Measurements from ENCODE around the gene SLC25A19. TPM values are rescaled to one million over a fixed set of nuclear protein-coding genes. Genes with fewer than 3 reads are reported as not detected.

SLC25A19 gene
- total and polyA plus RNA-seq, 2 donors from 2014 or later = 11.2 to 15.3 TPM

DNA sequence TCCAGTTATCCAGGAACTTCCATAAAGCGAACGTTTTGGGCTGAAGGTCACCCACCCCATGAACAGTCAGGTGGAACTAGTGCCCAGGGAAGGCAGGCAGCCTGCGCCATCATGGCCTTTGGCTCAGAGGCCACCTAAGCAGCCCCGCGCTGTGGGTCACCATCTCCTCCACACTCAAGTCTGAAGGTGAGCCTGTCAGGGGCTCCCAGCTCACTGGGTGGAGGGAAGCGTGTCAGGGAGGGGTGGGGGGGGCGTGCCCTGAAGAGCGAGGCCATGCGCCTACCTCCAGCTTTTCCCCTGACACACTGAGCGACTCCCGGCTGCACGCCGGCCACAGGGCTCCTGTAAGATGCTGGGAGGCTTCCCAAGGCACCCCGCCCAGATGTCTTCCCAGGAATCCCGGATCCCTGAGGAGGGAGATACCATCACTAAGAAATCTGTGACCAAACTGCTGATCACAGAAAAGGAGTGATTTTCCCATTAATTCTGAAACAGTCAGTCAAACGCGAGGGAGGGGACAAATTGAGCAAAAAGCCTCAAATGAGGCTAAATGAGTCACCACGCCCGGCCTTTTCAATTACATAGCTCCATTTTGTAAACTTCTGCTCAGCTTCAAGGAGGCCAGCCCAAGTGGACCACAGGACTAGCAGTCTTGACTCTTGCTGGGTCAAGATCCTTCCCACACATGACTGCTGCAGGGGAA lies 26.5 kb upstream of the SLC25A19 start:
- no peak for FAIRE-seq
- intact Hi-C loops (cut with DNase I) = no loop called here
- Histone ChIP-seq H3K36me3 (ENCODE audit: control insufficient read depth in 2 of 3, insufficient read depth in 3 of 3, low read length in 3 of 3) (peaks cover 0 to 22% (median 7%) of the 10 kb centered on the region in 3 donors), H3K9me3 (ENCODE audit: control insufficient read depth in 2 of 3, insufficient read depth in 1 of 3, low read length in 3 of 3) (no peaks in the 10 kb centered on the region), H3K27ac (ENCODE audit: low read depth in 2 of 2, low read length in 2 of 2) (no peak overlapping the region), H3K4me3 (ENCODE audit: low read length in 3 of 3) (no peak overlapping the region), H3K9ac (ENCODE audit: low read length in 3 of 3) (no peak overlapping the region), H3K4me1 (ENCODE audit: control insufficient read depth in 2 of 3, insufficient read depth in 2 of 3, low read depth in 1 of 3, low read length in 3 of 3) (peaks cover 0 to 2% (median 0%) of the 10 kb centered on the region in 3 donors), H3K27me3 (ENCODE audit: control insufficient read depth, insufficient read depth, low read length) (no peaks in the 10 kb centered on the region)
- no peak for DNase-seq
- TF ChIP-seq, protein P1, sequence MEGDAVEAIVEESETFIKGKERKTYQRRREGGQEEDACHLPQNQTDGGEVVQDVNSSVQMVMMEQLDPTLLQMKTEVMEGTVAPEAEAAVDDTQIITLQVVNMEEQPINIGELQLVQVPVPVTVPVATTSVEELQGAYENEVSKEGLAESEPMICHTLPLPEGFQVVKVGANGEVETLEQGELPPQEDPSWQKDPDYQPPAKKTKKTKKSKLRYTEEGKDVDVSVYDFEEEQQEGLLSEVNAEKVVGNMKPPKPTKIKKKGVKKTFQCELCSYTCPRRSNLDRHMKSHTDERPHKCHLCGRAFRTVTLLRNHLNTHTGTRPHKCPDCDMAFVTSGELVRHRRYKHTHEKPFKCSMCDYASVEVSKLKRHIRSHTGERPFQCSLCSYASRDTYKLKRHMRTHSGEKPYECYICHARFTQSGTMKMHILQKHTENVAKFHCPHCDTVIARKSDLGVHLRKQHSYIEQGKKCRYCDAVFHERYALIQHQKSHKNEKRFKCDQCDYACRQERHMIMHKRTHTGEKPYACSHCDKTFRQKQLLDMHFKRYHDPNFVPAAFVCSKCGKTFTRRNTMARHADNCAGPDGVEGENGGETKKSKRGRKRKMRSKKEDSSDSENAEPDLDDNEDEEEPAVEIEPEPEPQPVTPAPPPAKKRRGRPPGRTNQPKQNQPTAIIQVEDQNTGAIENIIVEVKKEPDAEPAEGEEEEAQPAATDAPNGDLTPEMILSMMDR (IDR thresholded peaks at IDR 0.05; ENCODE audit: borderline replicate concordance, extremely low read depth, insufficient read depth) = no peak

DNA sequence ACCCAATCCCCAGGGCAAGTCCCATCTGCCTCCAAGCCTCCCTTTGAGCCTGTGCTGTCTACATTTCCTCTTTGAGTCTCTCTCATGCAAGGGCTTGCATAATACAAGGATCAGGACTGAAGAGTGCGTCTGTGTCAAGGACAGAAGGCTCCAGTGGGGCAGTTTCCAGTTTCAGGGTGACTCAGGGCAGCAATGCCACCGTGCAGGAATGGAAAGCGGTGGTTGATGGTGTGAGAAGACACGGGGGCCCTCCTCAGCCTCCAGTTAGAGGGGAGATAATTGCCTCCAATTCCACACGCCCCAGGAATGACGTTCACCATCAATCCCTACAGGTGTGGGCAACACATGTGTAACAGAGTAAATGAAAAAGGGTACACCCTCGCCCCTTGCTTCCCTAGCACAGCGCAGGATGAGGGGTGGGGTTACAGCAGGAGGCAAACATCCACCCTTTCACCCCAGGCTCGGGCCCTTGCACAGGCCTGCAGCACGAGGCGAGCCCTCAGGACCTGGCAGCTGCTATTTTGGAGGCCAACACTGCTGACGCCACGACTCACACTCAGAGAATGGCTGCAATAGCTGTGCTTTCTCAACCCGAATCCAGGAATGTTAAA lies 24.8 kb upstream of the SLC25A19 start:
- Histone ChIP-seq H3K9ac (ENCODE audit: low read length in 3 of 3) (no peak overlapping the region), H3K4me1 (ENCODE audit: control insufficient read depth in 2 of 3, insufficient read depth in 2 of 3, low read depth in 1 of 3, low read length in 3 of 3) (peaks cover 0 to 4% (median 0%) of the 10 kb centered on the region in 3 donors), H3K36me3 (ENCODE audit: control insufficient read depth in 2 of 3, insufficient read depth in 3 of 3, low read length in 3 of 3) (peaks cover 0 to 11% (median 4%) of the 10 kb centered on the region in 3 donors), H3K9me3 (ENCODE audit: control insufficient read depth in 2 of 3, insufficient read depth in 1 of 3, low read length in 3 of 3) (no peaks in the 10 kb centered on the region), H3K4me3 (ENCODE audit: low read length in 3 of 3) (no peak overlapping the region), H3K27ac (ENCODE audit: low read depth in 2 of 2, low read length in 2 of 2) (peak overlapping the region in 1 of 2 donors; percentile 47), H3K27me3 (ENCODE audit: control insufficient read depth, insufficient read depth, low read length) (no peaks in the 10 kb centered on the region)
- TF ChIP-seq, protein P1 (IDR thresholded peaks at IDR 0.05; ENCODE audit: borderline replicate concordance, extremely low read depth, insufficient read depth) = no peak
- intact Hi-C loops (cut with DNase I) = no loop called here
- FAIRE-seq (no peak), DNase-seq (no peak)

DNA sequence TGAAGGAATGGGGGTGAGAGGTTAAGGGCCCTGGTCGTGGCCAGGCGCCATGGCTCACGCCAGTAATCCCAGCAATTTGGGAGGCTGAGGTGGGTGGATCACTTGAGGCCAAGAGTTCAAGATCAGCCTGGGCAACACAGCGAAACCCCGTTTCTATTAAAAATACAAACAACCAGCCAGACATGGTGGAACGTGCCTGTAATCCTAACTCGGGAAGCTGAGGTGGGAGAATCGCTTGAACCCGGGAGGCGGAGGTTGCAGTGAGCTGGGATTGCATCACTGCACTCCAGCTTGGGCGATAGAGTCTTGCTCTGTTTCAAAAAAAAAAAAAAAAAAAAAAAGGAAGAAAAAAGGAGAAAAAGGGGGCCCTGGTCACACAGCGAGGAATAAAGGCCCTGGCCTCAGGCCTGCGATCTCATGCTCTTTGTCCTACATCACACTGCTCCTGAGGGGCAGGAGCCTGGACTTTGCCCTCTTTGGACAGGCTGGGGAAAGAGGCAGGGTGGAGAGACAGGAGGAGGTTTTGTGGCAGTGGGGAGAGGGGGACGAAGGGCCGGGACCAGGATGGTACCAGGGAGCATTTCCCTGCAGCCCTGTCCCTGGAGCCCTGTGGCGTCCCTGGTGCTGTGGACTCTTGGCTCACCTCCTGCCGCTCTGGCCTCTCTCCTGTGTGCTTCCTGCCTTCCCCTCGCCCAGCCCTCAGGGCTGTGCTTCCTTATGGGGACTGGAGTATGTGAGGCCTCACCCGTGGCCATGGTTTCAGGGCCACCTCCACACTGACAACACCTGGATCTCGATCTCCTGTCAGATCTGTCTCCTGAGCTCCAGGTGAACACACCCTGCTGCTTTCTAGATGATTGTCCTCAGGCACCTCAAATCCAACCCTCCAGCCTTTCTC lies 19.7 kb upstream of the SLC25A19 start:
- H3K36me3 ChIP-seq (ENCODE audit: control insufficient read depth in 2 of 3, insufficient read depth in 3 of 3, low read length in 3 of 3) = no peaks in the 10 kb centered on the region
- peak overlapping the region; percentile 78 to 81 for H3K27ac ChIP-seq (ENCODE audit: low read depth in 2 of 2, low read length in 2 of 2)
- no peak for FAIRE-seq
- no peaks in the 10 kb centered on the region for H3K9me3 ChIP-seq (ENCODE audit: control insufficient read depth in 2 of 3, insufficient read depth in 1 of 3, low read length in 3 of 3)
- TF ChIP-seq, protein P1 (IDR thresholded peaks at IDR 0.05; ENCODE audit: borderline replicate concordance, extremely low read depth, insufficient read depth) = no peak
- no peaks in the 10 kb centered on the region for H3K27me3 ChIP-seq (ENCODE audit: control insufficient read depth, insufficient read depth, low read length)
- intact Hi-C loops (cut with DNase I) = no loop called here
- H3K9ac ChIP-seq (ENCODE audit: low read length in 3 of 3) = peak overlapping the region in 1 of 3 donors; percentile 19
- no peak overlapping the region for H3K4me3 ChIP-seq (ENCODE audit: low read length in 3 of 3)
- peak in 2 of 5 donors; percentile 14 to 39 for DNase-seq
- H3K4me1 ChIP-seq (ENCODE audit: control insufficient read depth in 2 of 3, insufficient read depth in 2 of 3, low read depth in 1 of 3, low read length in 3 of 3) = peaks cover 0 to 6% (median 5%) of the 10 kb centered on the region in 3 donors

All from kidney (tissue), 14 donors.